GM18508 (cell line): ENCODE measurements around the gene FAHD1.

Experiments used
- ATAC-seq: cut with Tn5 transposase; IDR thresholded peaks from one replicate; pipeline ENCODE4 v1.9.1; 2021; ENCODE audit warnings: moderate number of reproducible peaks; ENCODE audit not compliant: insufficient read depth, unreplicated experiment

Gene FAHD1

DNA sequence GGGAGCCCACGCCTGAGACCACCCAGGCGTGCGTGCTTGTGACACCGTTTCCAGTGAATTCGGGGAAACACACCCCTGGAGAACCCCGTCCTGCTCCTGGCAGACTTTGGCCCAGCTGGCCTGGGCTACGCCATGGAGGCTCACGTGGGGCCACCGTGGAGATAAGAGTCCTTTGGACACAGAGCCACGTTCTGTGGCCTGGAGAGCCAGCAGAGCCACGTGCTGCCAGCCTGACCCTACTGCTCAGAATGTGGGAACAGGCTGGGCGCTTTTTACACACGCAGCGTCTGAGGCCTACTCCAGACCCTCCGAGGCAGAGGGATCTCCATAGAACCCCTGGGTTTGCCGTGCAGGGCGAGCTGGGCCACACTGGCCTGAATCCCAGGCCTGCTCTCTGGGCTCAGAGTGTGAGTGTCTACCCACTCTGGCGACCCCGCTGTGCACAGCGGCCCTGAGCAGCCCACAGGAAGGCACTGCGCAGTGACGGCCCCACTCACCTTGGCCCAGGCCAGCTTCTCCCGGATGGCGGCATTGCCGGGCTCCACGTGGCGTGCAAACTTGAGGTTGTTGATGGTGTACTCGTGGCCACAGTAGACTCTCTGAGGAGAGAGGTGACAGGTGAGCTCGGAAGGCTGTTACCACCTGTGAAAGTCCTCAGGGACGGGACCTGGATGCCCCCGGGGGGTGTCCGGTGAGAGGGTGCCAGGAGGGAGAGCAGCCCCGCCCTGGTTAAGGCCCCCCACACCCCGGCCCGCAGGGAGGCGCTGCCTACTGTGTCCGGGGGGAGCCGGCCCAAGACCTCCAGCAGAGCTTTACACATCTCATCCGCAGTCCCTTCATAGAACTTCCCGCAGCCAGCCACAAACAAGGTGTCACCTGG, 10.4 kb upstream of the FAHD1 start:
- ATAC-seq = no peak

DNA sequence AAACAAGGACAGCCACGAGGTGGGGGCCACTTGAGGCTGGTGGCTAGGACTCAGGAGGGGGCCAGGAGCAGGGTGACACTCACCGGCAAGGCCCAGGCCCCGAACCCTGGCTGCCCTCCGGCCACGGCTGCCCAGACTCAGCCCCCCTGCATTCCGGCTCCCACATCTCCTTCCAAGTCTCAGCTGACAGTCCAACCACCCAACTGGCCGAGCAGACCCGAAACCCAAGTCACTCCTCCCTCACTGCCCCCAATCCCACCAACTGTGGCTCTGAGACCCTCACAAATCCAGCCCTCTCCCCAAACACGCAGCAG, 9.8 kb upstream of the FAHD1 start:
- no peak for ATAC-seq

DNA sequence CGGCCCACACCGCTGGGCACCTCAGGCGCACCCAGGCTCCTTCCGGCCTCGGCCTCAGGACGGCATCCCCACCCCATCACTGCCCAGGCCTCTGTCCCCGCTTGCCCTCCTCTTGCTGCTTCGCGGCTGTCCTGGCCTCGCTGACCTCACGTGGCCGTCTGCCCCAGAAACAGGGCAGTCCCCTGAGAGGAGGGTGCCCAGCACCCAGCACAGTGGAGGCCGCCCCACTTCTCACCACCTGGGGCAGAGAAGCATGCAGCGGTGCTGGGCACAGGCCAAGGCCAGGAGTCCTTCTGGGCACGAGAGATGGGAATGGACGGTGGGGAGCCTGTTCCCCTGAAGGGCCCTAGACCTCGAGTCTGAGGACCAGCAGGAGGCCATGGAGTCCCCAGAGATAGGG, 9.3 kb upstream of the FAHD1 start:
- no peak for ATAC-seq

DNA sequence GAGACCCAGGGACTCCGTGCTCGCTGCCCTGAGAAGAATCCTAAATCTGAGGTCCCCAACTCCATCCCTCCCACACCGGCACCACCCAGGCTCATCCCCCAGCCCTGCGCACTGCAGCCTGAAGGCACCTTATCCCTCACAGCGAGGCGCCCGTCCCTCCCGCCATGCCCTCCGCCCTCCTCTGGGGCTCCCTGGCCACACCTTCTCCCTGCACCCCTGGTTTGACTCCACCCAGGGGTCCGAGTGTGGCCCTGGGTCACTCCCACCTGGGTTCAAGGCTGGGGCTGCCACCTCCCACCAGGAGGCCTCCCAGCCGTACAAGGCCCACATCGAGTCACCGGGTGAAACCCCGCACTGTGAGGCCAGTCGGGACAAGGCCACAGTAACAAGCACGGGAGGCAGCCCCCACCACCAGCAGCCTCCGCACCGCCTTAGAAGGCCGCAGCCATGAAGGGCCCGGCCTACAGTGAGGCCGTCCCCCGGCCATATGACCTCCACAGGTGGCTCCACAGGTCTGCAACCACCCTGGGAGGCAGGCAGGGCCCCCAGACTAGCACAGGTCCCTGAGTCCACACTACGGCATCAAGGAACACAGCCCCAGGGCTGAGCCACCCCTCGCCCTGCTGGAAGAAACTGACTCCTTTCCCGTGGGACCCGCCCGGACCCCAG, 8.7 kb upstream of the FAHD1 start:
- no peak for ATAC-seq

DNA sequence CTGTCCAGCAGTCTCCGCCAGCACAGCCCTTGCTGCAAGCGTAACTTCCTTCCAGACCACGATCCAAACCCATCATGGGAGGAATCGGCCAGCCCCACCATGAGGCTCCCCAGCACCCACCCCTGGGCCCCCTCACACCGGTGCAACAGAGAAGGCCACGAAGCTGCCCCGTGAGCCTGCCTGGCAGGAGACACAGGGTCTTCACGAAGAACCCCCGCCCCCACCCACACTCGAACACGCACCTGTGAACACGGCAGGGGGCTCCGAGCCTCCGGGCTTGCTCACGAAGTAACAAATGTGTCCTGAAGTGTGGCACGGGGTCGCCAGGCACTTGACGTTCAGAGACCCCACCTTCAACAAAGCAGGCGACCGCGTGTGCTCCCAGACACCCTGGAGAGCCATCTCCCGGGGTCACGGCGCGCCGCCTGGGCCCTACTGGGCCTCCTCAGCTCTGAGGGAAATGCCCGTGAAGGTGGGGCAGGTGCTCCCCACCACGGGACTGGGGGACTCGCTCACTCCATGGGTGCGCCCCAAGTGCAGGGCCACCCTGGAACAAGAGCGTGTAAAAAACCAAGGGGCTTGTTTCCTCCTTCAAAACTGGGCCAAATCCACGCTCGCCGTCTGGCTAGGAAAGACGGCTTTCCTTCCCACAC, 8.0 kb upstream of the FAHD1 start:
- no peak for ATAC-seq

DNA sequence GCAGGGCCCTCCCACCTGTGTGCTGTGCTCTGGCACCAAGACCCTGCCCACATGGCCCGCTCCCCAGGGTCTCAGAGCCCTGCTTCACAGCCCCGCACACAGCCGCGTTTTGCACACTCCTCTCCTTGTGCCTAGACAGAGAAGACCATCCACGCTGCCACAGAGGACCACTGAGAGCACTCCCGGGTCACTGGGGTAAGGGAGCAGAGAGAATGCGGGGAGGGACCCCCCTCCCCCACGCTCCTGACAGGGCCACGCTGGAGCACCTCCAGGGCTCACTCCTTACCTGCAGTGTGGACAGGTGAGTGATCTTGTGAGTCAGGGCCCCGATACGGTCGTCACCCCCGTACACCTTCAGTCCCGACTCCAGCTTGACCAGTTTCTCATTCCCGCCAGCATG, 7.4 kb upstream of the FAHD1 start:
- no peak for ATAC-seq

DNA sequence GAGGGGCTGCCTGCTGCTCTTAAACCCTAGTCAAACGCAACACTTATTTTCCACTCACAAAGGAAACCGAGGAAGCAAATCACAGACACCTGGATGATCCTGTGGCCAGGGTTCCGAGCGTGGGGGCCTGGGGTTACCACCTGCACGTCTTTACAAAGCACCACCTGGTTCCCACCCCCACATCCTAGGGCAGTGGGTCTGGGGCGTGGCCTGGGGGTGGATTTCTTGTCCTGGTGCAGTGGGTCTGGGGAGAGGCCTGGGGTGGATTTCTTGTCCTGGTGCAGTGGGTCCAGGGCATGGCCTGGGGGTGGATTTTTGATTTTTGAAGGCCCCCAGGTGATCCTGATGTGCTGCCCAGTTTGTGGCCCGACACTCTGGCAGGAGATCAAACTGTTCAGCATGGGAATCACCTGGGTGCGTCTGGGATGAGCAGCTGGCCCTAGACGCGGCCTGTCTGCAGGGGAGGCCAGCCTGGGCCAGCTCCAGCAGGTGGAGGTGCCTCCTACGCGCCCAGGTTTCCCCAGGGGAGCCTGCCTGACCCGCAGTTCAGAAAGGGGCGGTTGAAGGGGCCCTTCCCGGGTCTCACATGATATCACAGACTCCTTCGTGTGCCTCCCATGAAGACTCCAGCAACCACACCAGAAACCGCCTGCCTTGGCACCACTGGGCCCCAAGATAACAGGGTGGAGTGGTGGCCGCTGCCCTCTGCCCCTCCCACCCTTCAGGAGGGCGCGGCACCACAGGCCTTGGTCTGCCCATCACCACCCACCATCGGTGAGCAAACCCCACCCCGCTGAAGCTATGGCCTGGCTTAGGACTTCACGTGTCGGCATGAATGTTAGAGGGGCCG, 6.7 kb upstream of the FAHD1 start:
- ATAC-seq = no peak

DNA sequence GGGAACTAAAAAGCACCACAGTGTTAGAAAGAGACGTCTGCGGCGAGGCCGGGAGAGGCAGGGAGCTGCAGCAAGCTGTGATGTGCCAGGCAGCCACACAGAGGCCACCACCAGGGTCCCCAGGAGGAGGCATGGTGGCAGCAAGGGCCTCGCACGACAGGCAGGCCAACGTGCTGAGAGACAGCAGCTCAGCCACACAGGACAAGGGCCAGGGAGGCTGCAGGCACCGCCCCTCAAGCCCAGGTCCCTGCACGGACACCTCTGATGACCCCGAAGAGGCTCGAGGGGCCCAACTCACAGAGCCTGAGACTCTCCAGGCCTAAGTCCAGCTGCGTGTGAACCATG, 6.1 kb upstream of the FAHD1 start:
- ATAC-seq = no peak

DNA sequence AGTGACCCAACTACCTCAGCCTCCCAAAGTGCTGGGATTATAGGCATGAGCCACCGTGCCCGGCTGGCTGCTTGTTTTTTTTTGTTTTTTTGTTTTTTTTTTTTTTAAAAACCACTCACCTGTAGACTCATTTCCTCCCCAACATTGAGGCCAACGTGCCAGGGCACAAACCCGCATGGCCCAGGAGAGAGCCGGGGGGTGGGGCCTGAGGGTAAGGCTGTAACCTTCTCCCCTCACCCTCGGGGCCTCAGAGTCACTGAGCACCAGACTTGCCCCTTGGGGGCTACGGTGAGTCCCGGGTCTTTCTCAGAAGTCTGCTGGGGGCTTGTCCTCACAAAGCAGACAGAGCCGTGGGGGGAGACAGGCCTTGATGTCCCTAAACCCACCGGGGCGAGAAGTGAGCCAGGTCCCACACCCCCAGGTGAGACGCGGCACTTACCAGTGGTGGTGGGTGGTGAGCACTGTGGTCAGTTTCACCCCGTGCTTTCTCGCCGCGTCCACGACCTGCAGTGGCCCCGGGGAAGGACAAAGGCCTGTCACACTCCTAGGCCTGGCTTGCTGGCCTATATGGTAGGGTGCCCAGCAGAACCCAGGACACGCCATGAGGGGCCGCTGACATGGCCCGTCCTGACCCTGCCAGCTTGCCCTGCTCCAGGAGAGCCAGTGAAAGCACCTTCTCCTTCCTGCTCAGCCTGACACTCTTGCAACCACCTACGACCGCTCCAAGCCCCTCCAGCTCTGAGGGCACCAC, 5.0 kb upstream of the FAHD1 start:
- ATAC-seq = no peak

DNA sequence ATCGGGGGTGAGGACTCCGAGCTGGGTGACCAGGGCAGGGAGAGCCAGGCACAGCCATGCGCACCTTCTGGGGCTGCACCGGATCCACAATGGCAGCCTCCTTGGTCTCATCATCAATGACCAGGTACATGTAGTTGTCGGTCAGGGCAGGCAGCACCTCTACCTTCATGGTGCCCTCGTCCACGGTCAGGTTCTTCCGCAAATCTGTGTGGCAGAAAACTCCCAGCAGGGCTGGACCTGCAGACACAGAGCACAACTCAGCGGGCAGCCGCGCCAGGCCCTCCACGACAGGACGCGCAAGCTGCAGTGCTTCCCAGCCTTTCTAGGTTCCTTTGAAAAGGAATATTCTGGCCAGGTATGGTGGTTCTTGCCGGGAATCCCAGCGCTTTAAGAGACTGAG, 4.2 kb upstream of the FAHD1 start:
- ATAC-seq = no peak

DNA sequence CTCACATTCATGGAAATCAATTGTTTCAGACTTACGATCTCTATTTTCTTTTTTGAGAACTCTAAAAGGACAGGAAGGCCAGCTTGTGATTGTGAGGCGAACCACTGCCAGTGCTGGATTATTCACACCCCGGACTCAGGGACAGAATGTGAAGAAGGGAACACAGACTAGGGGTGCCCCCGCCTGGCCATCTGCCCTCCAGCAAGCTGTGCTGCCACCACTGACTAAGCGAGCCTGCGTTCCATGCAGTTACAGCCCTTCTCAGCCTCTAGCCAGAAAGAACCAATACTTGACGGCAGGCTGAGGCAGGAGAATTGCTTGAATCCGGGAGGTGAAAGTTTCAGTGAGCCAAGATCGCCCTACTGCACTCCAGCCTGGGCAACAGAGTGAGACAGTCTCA, 3.2 kb upstream of the FAHD1 start:
- ATAC-seq = no peak

DNA sequence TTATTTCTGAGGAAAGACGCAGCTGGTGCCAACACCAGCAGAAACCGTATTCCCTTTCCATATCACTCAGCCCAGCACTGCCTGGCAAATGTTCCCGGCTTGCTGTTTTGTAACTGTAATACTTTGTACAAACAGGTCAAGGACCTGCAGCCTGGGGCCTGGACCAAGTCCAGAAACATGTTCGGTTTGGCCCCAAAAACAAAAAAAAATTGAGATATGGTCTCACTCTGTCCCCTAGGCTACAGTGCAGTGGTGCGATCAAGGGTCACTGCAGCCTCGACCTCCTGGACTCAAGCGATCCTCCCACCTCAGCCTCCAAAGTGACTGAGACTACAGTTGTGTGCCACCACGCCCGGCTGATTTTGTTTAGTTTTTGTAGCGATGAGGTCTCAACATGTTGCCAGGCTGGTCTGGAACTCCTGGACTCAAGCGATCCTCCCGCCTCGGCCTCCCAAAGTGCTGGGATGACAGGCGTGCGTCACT, 1.6 kb upstream of the FAHD1 start:
- ATAC-seq = no peak

DNA sequence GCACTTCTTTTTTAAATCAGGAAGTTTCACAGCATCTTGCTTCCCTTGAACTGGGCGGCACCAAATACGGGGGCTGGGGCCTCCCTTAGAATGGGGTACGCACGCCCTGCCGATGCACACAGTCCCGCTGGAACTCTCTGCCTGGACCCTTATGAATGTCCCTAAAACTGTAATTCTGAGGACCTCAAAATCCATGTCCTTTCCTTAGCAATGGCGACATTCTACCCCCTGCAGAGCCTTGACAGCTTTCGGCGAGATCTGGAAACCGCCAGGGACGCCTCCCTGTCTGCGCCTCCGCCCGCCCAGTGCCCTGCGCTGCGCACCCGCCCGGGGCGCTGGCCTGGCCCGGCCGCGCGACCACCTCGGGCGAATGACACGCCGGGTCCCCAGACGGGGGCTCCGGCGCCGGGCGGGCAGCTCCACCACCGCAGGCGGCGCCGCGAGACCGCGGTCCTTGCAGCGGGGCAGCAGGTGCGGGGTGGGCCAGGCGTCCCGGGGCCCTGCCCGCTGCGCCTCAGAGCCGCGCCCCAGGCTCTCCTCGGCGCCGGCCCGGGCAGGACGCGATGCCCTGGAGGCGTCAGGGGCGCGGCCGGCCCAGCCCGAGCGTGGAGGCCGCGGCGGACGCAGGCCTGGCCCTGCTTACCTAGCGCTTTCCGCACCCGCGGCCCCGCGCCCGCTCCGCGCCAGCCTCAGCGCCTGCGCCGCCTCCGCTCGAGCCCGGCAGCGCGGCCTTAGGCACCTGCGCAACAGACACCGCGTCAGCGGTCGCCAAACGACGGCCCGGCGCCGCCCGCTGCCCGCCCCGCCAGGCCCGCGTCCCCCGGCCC, 929 bp upstream of the FAHD1 start:
- no peak for ATAC-seq

DNA sequence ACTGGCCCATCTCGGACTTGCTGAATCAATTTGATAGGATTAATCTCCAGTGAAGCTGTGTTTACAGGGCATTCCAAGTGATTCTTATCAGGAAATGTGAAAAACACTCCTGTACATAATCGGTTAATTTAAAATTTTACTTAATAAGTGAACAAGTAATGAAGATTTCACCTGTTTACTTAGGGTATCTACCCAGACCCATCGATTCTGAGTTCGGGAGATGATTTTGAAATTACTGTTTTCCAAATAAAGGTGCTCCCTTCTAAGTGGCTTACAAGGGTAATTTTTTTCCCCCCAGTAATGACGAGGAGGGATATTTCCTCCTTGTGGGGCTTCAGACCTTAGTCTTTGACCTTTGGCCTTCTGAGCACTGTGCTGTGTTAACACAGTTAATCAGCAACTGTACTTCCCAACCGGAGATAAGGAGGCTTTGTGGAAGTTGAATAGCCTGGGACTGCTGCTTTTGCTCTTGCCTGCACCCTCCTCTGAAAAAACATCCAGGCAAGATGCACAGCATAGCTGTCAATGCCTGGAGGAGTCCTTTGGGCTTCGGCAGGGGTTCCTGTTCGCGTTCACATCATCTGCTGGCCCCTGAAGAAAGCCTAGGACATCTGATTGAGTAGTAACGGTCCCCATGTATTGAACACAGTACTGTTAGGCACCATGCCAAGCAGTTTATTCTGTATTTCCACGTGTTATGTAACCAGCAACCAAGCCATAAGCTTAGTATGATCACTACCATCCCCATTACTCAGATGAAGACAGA, 1.8 kb downstream of the FAHD1 start:
- no peak for ATAC-seq

DNA sequence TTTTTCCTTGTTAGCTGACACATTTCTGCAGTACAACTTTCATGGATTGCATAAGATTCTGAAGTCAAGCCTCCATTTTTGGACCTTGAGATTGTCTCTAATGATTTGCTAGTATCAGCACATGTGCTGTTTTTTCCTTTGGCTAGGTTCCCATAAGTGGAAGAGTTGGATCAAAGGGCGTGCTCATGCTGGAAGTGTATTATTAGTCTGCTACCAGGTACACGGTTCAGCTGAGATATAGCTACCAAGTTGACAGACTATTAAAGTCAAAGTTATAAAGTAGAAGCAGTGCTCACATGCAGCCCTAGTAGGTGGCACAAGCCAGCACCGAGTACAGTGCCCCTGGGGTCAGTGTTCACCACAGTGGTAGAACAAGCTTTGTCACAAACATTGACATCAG, 3.2 kb downstream of the FAHD1 start:
- ATAC-seq = no peak

DNA sequence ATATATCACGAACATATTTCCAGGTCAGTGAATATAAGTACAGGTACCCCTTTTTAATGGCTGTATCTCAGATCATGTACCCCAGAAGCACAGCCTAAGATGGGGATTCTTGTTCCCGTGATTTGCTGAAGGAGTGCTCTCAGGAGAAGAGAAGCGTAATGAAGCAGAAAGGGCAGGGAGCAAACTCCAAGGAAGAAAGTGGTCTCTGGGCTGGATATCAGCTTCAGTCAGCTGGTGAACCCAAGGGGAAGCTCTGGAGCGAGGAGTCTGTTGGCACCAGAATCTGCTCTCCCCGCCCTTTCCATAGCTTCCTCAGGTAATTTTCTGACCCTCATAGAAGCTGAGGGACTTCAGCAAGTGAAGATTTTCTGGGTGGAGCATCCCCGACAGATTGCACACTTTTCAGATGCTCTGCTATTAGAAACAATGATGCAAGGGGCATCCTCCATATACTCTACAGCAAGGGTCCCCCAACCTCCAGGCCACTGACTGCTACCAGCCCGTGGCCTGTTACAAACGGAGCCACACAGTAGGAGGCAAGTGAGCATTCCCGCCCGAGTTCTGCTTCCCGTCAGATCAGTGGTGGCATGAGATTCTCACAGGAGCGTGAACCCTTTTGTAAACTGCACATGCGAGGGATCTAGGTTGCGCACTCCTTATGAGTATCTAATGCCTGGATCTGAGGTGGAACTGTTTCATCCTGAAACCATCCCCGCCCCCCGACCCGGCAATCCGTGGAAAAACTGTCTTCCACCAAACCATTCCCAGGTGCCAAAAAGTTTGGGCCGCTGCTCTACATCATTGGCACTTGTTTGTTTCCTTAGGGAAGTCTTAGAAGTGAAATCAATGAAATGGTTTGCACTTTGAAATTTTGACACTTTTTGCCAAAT, 4.4 kb downstream of the FAHD1 start:
- no peak for ATAC-seq

DNA sequence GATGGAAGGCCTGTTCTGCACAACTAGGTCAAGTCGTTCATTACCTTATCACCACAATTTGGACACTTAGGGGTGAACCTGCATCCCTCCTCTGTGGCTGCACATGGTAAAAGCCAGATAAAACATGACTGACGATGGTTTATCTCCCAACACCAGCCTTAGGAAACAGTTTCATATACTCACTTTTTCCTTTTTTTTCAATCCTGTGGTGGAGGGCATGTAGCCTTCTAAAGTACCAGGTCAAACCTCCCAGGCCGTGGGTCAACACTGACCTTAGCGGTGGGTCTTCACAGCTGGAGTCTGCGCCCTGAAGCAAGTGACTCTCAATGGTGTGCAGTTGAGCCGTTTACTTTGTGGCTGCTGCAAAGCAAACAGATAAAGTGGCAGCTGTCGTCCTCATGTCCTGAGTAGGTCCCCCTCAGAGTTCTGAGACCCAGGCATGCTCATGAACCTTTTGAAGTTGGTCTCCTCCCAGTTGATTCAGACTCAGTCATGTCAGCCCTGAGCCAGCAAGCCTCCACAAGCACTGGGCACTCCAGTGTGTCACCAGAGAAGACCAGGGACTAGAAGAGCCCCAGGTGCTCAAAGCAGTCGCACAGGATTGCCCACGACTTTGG, 5.9 kb downstream of the FAHD1 start:
- ATAC-seq = no peak
